Measurements from ENCODE around the gene RAP1GAP2.
A peak's percentile ranks its signal among the peaks of the same experiment; 100 is the strongest.

The RAP1GAP2 gene

DNA sequence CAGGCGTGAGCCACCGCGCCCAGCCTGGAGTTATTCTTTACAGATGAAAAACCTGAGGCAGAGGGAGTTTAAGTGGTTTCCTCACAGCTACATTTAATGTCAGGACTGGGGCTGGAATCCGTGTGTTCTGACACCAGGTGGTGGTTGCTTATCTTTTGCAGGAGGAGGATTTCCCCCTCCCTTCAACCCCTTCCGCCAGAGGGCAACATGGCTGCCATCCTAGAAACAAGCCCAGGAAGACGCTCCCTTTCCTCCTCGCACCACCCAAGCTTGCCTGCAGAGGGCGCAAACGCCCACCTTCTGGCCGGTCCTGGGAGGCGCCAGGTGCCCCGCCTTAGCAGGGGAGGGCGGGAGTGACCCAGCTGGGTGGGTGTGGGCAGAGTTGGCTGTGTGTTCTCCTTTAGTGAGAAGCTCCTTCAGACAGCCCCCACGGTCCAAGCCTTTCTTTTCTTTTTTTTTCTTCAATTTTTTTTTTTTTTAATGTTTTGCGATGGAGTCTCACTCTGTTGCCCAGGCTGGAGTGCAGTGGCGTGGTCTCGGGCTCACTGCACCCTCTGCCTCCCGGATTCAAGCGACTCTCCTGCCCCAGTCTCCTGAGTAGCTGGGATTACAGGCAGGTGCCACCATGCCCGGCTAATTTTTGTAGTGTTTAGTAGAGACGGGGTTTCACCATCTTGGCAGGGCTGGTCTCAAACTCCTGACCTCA lies 9.9 kb upstream of the RAP1GAP2 start:
- H3K9me3 ChIP-seq (ENCODE audit: low read length) = no peaks in the 10 kb centered on the region
- H3K36me3 ChIP-seq (ENCODE audit: insufficient read depth, low read length) = no peaks in the 10 kb centered on the region
- H3K4me3 ChIP-seq (ENCODE audit: low read depth, low read length, poor library complexity, severe bottlenecking) = no peak overlapping the region
- no peak overlapping the region for H2AFZ ChIP-seq (ENCODE audit: low read length)
- H3K4me1 ChIP-seq (ENCODE audit: insufficient read depth, low read length, severe bottlenecking) = no peaks in the 10 kb centered on the region
- H3K9ac ChIP-seq (ENCODE audit: low read length) = no peak overlapping the region
- no peaks in the 10 kb centered on the region for H4K20me1 ChIP-seq (ENCODE audit: insufficient read depth, low read length)
- no peaks in the 10 kb centered on the region for H3K79me2 ChIP-seq (ENCODE audit: insufficient read depth, low read length)
- TF ChIP-seq EZH2 (IDR thresholded peaks at IDR 0.05; ENCODE audit: borderline replicate concordance, low read length) (no peak), CTCF (IDR thresholded peaks at IDR 0.05; ENCODE audit: low read length) (peak; percentile 91)
- H3K9me2 ChIP-seq (ENCODE audit: low read depth, low read length) = no peaks in the 10 kb centered on the region
- no peaks in the 10 kb centered on the region for H3F3A ChIP-seq (ENCODE audit: insufficient read depth, low read length)
- H3K27me3 ChIP-seq (ENCODE audit: insufficient read depth, low read length) = peaks cover 5% of the 10 kb centered on the region; the same call in 1 of the 2 replicates
- H3K27ac ChIP-seq (ENCODE audit: low read depth, low read length, poor library complexity, severe bottlenecking) = no peak overlapping the region
- no peak overlapping the region for H3K4me2 ChIP-seq (ENCODE audit: low read length)

- Histone ChIP-seq H3K4me1 (ENCODE audit: insufficient read depth, low read length, severe bottlenecking) (no peaks in the 10 kb centered on the region), H3K36me3 (ENCODE audit: insufficient read depth, low read length) (no peaks in the 10 kb centered on the region), H3K79me2 (ENCODE audit: insufficient read depth, low read length) (no peaks in the 10 kb centered on the region), H4K20me1 (ENCODE audit: insufficient read depth, low read length) (no peaks in the 10 kb centered on the region), H3K27ac (ENCODE audit: low read depth, low read length, poor library complexity, severe bottlenecking) (no peak overlapping the region), H3K4me2 (ENCODE audit: low read length) (no peak overlapping the region), H3F3A (ENCODE audit: insufficient read depth, low read length) (no peaks in the 10 kb centered on the region), H2AFZ (ENCODE audit: low read length) (no peak overlapping the region), H3K27me3 (ENCODE audit: insufficient read depth, low read length) (peaks cover 5% of the 10 kb centered on the region; the same call in 1 of the 2 replicates), H3K9me2 (ENCODE audit: low read depth, low read length) (no peaks in the 10 kb centered on the region), H3K4me3 (ENCODE audit: low read depth, low read length, poor library complexity, severe bottlenecking) (no peak overlapping the region), H3K9me3 (ENCODE audit: low read length) (no peaks in the 10 kb centered on the region), H3K9ac (ENCODE audit: low read length) (no peak overlapping the region)
- TF ChIP-seq CTCF (IDR thresholded peaks at IDR 0.05; ENCODE audit: low read length) (no peak), EZH2 (IDR thresholded peaks at IDR 0.05; ENCODE audit: borderline replicate concordance, low read length) (no peak)
Observed at GRCh38 chr17:2789700-2790099, 6.5 kb upstream of the RAP1GAP2 start.

- peaks cover 12% of the 10 kb centered on the region for H3K27me3 ChIP-seq (ENCODE audit: insufficient read depth, low read length)
Observed at GRCh38 chr17:2792366-2793169, 3.7 kb upstream of the RAP1GAP2 start.

More at GRCh38 chr17:2792366-2793169, 3.7 kb upstream of the RAP1GAP2 start:
- no peaks in the 10 kb centered on the region for H4K20me1 ChIP-seq (ENCODE audit: insufficient read depth, low read length)
- no peak overlapping the region for H3K4me3 ChIP-seq (ENCODE audit: low read depth, low read length, poor library complexity, severe bottlenecking)
- H3K4me2 ChIP-seq (ENCODE audit: low read length) = no peak overlapping the region
- H3K9me2 ChIP-seq (ENCODE audit: low read depth, low read length) = no peaks in the 10 kb centered on the region
- no peaks in the 10 kb centered on the region for H3K79me2 ChIP-seq (ENCODE audit: insufficient read depth, low read length)
- H3K36me3 ChIP-seq (ENCODE audit: insufficient read depth, low read length) = no peaks in the 10 kb centered on the region
- H2AFZ ChIP-seq (ENCODE audit: low read length) = no peak overlapping the region
- H3K9ac ChIP-seq (ENCODE audit: low read length) = no peak overlapping the region
- H3F3A ChIP-seq (ENCODE audit: insufficient read depth, low read length) = no peaks in the 10 kb centered on the region
- TF ChIP-seq CTCF (IDR thresholded peaks at IDR 0.05; ENCODE audit: low read length) = no peak
- TF ChIP-seq EZH2 (IDR thresholded peaks at IDR 0.05; ENCODE audit: borderline replicate concordance, low read length) = no peak
- no peaks in the 10 kb centered on the region for H3K9me3 ChIP-seq (ENCODE audit: low read length)
- no peak overlapping the region for H3K27ac ChIP-seq (ENCODE audit: low read depth, low read length, poor library complexity, severe bottlenecking)
- no peaks in the 10 kb centered on the region for H3K4me1 ChIP-seq (ENCODE audit: insufficient read depth, low read length, severe bottlenecking)

All from OCI-LY1 (cell line).